Sigmoid colon (tissue), 4 donors: ENCODE results near the gene FAM13C.

Experiments
- EP300 ChIP-seq, 4 donors: sonication (generic); formaldehyde crosslinking; IDR thresholded peaks; one replicate each; pipeline ENCODE4 v1.6.1; 2017; ENCODE audit warnings: antibody characterized with exemption in 4 of 4
- POLR2AphosphoS5 ChIP-seq, 4 donors: sonication (generic); formaldehyde crosslinking; IDR thresholded peaks; one replicate each; pipeline ENCODE4 v1.6.1; 2017; ENCODE audit warnings: antibody characterized with exemption in 4 of 4
- TF ChIP-seq, protein P1 (sequence below), 4 experiments: fragments of 450-650 bp in 3 of 4; fragments of 200-600 bp in 1 of 4; IDR thresholded peaks; one replicate each; pipeline ENCODE4 v1.5.1; 2016 to 2019; ENCODE audit warnings: antibody characterized with exemption in 4 of 4, mild to moderate bottlenecking in 3 of 4, moderate library complexity in 2 of 4

DNA sequence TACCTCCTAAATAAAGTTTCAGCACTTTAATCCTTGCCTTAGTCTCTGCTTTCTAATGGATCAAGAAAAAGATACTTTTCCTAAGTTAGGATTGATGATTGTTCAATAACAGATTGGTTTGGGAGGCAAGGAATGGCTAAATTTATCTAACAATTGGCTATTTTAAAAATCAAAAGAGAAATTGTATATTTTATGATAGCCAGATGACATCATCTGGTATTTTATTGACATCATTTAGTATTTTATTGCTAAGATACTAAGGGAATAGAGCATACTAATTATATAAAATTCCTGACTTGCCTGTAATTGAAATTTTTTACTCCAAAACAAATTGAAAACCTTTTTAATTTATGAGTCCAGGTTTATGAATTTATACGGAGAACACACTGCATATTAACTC is 19.3 kb upstream of the FAM13C start:
- TF ChIP-seq, protein P1, sequence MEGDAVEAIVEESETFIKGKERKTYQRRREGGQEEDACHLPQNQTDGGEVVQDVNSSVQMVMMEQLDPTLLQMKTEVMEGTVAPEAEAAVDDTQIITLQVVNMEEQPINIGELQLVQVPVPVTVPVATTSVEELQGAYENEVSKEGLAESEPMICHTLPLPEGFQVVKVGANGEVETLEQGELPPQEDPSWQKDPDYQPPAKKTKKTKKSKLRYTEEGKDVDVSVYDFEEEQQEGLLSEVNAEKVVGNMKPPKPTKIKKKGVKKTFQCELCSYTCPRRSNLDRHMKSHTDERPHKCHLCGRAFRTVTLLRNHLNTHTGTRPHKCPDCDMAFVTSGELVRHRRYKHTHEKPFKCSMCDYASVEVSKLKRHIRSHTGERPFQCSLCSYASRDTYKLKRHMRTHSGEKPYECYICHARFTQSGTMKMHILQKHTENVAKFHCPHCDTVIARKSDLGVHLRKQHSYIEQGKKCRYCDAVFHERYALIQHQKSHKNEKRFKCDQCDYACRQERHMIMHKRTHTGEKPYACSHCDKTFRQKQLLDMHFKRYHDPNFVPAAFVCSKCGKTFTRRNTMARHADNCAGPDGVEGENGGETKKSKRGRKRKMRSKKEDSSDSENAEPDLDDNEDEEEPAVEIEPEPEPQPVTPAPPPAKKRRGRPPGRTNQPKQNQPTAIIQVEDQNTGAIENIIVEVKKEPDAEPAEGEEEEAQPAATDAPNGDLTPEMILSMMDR (IDR thresholded peaks at IDR 0.05), result no peak
- TF ChIP-seq POLR2AphosphoS5 (IDR thresholded peaks at IDR 0.05), result no peak
- TF ChIP-seq EP300 (IDR thresholded peaks at IDR 0.05), result no peak
